Activated B cell treated with CpG ODN at 0.5 μM for 24 hours (primary cell): ENCODE results near the gene TRIM41. TPM values are rescaled to one million over a fixed set of nuclear protein-coding genes. Genes with fewer than 3 reads are reported as not detected.

Experiments
- ATAC-seq: fragments of 200-7000 bp; cut with Tn5 transposase; one replicate; pipeline ENCODE4 v1.10.0; 2021; ENCODE audit warnings: low read depth, mild to moderate bottlenecking, moderate library complexity
- CTCF ChIA-PET: fragments of 350-600 bp; sonication (Branson Sonifier 250); formaldehyde crosslinking; loops from one replicate; lab custom pipeline; 2021; ENCODE audit warnings: antibody characterized with exemption; lab: Charles Lee
- POLR2A ChIA-PET: fragments of 350-600 bp; sonication (Branson Sonifier 250); formaldehyde crosslinking; loops from one replicate; lab custom pipeline; 2021; ENCODE audit warnings: antibody characterized with exemption; lab: Charles Lee
- DNase-seq: peaks from one replicate; pipeline ENCODE4 v3.0.0; 2022
- H3K27ac Mint-ChIP-seq: one replicate; pipeline ENCODE4 v1.8.0; 2020; ENCODE audit warnings: mixed read lengths
- H3K27me3 Mint-ChIP-seq: one replicate; pipeline ENCODE4 v1.8.0; 2021; ENCODE audit warnings: mixed read lengths
- H3K36me3 Mint-ChIP-seq: one replicate; pipeline ENCODE4 v1.8.0; 2021; ENCODE audit warnings: low read depth, mixed read lengths
- H3K4me1 Mint-ChIP-seq: one replicate; pipeline ENCODE4 v1.8.0; 2021; ENCODE audit warnings: mixed read lengths
- H3K4me3 Mint-ChIP-seq: one replicate; pipeline ENCODE4 v1.8.0; 2020; ENCODE audit warnings: mild to moderate bottlenecking, mixed read lengths
- H3K9me3 Mint-ChIP-seq: one replicate; pipeline ENCODE4 v1.8.0; 2020; ENCODE audit warnings: mixed read lengths
- CTCF ChIP-seq: fragments of 200-600 bp; IDR thresholded peaks from one replicate; pipeline ENCODE4 v1.8.0; 2022; ENCODE audit warnings: antibody characterized with exemption, mild to moderate bottlenecking
- intact Hi-C: fragments of 100-400 bp; cut with micrococcal nuclease; formaldehyde crosslinking; loops from one replicate; pipeline ENCODE4 v1.15.1; 2024
- total RNA-seq: library from RNA; stranded (reverse); gene quantifications from 2 replicates; pipeline ENCODE4 v1.2.3, GENCODE V29; 2022

The TRIM41 gene
- total RNA-seq, 1 donor from 2014 or later, result 39.6 TPM

GRCh38 chr5:181200816-181201215 is 22.3 kb upstream of the TRIM41 start:
- DNase-seq (no peak), ATAC-seq (no peak)
- intact Hi-C loops, result no loop called here
- ChIA-PET POLR2A (interaction anchor here (0.6 to 12.3 kb wide), 4 partner anchors 12 to 22 kb away, joined by 3 to 317 read pairs (median 14); partner anchors contain the start of gene TRIM41), CTCF (interaction anchor here (0.9 kb wide), 1 partner anchor 9 kb away, joined by 3 read pairs; no protein-coding TSS in a partner anchor)
- Mint-ChIP-seq H3K4me1 (peaks cover 41% of the 10 kb centered on the region), H3K27me3 (peaks cover 2% of the 10 kb centered on the region), H3K27ac (no peak overlapping the region), H3K36me3 (no peaks in the 10 kb centered on the region), H3K4me3 (no peak overlapping the region), H3K9me3 (no peaks in the 10 kb centered on the region)
- no peak for TF ChIP-seq CTCF

- POLR2A ChIA-PET, result interaction anchor here (0.6 to 12.3 kb wide), 3 partner anchors 14 to 45 kb away, joined by 3 to 317 read pairs (median 19); partner anchors contain the start of gene TRIM41
Observed at GRCh38 chr5:181203093-181203711, 19.9 kb upstream of the TRIM41 start.

GRCh38 chr5:181203777-181204112 is 19.3 kb upstream of the TRIM41 start:
- Mint-ChIP-seq H3K4me1 (peaks cover 55% of the 10 kb centered on the region), H3K27ac (no peak overlapping the region), H3K4me3 (peak overlapping the region; percentile 85), H3K27me3 (peaks cover 15% of the 10 kb centered on the region), H3K36me3 (peaks cover 9% of the 10 kb centered on the region), H3K9me3 (no peaks in the 10 kb centered on the region)
- intact Hi-C loops, result no loop called here
- POLR2A ChIA-PET, result interaction anchor here (2.8 to 12.3 kb wide), 2 partner anchors 15 to 19 kb away, joined by 19 to 317 read pairs; partner anchors contain the start of gene TRIM41
- ATAC-seq (no peak), DNase-seq (no peak)
- CTCF ChIA-PET, result no interaction called here
- no peak for TF ChIP-seq CTCF

More at GRCh38 chr5:181203093-181203711, 19.9 kb upstream of the TRIM41 start:
- Mint-ChIP-seq H3K27me3 (peaks cover 15% of the 10 kb centered on the region), H3K4me3 (peak overlapping the region; percentile 85), H3K4me1 (peaks cover 59% of the 10 kb centered on the region), H3K27ac (peak overlapping the region; percentile 30), H3K9me3 (no peaks in the 10 kb centered on the region), H3K36me3 (peaks cover 9% of the 10 kb centered on the region)
- DNase-seq, result no peak
- ATAC-seq, result no peak
- CTCF ChIA-PET, result no interaction called here
- TF ChIP-seq CTCF, result no peak
- intact Hi-C loops, result no loop called here

- Mint-ChIP-seq H3K27me3 (peaks cover 15% of the 10 kb centered on the region), H3K9me3 (no peaks in the 10 kb centered on the region), H3K27ac (no peak overlapping the region), H3K4me3 (peak overlapping the region; percentile 85), H3K4me1 (peaks cover 50% of the 10 kb centered on the region), H3K36me3 (peaks cover 9% of the 10 kb centered on the region)
- ChIA-PET CTCF (interaction anchor here (1.0 kb wide), 1 partner anchor 13 kb away, joined by 5 read pairs; no protein-coding TSS in a partner anchor), POLR2A (interaction anchor here (0.6 to 12.3 kb wide), 5 partner anchors 15 to 382 kb away, joined by 3 to 317 read pairs (median 6); partner anchors contain the start of gene TRIM41)
- DNase-seq (peak; percentile 31), ATAC-seq (no peak)
- intact Hi-C loops, result no loop called here
- no peak for TF ChIP-seq CTCF
Observed at GRCh38 chr5:181204113-181204825, 18.8 kb upstream of the TRIM41 start.
